Epidermal melanocyte (primary cell): ENCODE measurements around the gene BBOX1.
"Not testable (repeated sequence)": the region's sequence is repeated elsewhere in the genome, so short reads cannot be mapped to it uniquely, and the experiment has no call there.

Experiments
- DNase-seq: peaks from one replicate; pipeline ENCODE4 v3.0.0; 2011; ENCODE audit warnings: low spot score; ENCODE audit not compliant: insufficient read length

Gene BBOX1

GRCh38 chr11:27083782-27084181, 43.2 kb downstream of the BBOX1 start:
- no peak for DNase-seq

DNA sequence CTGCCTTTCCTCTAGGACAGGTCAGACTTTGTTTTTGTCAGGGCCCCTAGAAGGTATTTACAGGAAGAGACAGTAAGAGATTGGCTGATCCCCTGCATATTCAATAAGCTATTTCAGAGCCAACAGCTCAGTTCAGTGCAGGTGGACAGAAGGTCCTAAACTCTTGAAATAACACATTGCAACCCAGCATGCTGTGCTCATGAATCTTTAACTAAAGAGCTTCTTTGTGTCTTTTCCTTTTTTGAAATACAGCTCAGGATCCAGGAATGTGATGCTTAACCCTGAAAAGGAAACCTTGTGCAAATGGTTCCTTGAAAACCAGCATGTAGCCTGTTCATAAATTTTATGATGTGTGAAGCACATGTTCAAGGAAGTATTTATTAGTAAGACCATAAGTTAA, 43.9 kb downstream of the BBOX1 start:
- DNase-seq: no peak

DNA sequence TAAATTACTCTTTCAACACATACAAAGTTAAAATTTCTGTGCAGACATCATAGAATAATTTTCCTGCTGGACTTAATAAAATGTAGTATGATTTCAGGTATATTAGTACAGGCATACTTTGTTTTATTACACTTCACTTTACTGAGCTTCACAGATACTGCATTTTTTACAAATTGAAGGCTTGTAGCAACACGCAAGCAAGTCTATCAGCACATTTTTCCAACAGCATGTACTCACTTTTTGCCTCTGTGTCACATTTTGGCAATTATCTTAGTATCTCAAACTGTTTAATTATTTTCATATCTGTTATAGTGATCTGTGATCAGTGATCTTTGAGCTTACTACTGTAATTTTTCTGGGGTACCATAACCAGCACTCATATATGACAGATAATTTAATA, 44.5 kb downstream of the BBOX1 start:
- DNase-seq: no peak

DNA sequence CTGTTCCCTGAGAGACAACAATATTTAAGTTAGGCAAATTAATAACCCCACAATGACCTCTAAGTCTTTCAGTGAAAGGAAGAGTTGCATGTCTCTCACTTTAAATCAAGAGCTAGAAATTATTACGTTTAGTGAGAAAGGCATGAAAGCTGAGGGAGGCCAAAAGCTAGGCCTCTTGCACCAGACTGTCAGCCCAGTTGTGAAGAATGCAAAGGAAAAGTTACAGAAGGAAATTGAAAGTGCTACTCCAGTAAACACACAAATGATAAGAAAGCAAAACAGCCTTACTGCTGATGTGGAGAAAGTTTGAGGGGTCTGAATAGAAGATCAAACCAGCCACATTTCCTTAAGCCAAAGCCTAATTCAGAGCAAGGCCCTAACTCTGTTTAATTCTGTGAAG, 45.0 kb downstream of the BBOX1 start:
- no peak for DNase-seq

DNA sequence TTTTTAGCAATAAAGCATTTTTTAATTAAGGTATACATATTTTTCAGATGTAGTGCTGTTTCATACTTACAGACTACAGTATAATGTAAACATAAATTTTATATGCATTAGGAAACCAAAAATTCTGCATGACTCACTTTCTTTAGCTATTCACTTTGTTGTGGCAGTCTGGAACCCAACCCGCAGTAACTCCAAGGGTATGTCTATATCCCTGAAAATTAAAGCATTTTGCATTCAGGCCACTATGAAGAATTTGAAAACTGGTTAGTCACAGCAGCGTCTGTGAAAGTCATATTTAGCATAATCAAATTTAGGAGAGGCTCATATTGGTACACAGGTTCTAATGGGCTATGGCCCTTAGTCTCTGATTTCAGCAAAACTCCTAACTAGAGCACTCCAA, 46.8 kb downstream of the BBOX1 start:
- DNase-seq: no peak

- DNase-seq: no peak
These were observed 47.7 kb downstream of the BBOX1 start for GRCh38 chr11:27088353-27088752.

DNA sequence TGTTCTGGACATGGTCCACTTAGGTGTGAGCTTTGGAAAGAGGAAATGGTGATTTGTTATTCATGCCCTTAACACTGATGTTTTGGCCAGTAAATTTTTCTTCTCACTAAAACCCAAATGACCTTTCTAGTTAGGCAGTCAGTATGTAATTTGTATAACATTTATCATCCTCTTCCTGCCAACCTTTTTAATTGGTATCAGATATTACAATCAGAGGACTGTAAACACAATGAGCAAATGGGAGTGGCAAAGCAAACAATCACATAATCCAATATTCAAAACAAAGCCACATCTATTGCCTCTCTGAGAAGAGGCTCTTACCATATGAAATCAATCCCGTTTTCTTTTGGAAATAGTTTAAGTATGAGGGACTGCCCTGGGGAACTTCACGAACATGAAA, 49.1 kb downstream of the BBOX1 start:
- DNase-seq: no peak

GRCh38 chr11:27090357-27090948, 49.8 kb downstream of the BBOX1 start:
- DNase-seq: not testable (repeated sequence)

DNA sequence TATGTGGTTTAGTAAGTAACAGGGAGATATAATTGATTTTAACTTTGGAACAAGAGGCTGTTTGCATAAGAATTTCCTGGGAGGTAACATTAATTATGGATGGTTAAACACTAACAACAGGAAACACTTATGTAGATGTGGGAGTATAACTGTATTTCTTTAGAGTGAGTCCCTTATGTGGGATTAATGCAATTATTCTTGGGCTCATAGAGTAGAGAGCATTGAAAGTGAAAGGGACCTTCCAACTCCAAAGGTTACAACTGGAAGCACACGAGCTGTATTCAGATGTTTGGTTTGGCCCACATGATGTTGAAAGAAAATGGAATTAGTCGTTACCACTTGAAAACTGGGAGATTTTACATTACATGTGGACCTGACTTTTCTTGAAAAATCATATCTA, 53.5 kb downstream of the BBOX1 start:
- DNase-seq: no peak

GRCh38 chr11:27095059-27095458, 54.4 kb downstream of the BBOX1 start:
- no peak for DNase-seq

GRCh38 chr11:27095887-27096286, 55.3 kb downstream of the BBOX1 start:
- no peak for DNase-seq

GRCh38 chr11:27097551-27097950, 56.9 kb downstream of the BBOX1 start:
- no peak for DNase-seq

GRCh38 chr11:27100534-27100933, 59.9 kb downstream of the BBOX1 start:
- DNase-seq: no peak

DNA sequence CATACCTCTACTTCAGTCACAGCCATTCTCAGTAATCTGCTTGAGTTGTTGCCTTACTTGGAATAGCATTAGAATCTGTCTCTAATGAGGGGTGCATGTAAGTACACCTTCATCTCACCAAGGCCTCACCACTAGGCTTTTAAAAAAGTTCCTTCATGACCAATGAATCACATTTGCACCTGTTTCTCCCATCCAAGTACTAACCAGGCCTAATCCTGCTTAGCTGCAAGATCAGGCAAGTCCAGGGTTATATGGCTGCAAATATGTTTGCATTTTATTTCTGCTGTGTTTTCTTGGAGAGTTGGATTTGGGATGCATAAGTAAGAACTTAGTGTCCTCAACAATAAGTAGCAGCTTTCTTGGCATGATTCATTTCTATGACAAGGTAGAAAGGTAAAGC, 66.9 kb downstream of the BBOX1 start:
- DNase-seq: no peak

DNA sequence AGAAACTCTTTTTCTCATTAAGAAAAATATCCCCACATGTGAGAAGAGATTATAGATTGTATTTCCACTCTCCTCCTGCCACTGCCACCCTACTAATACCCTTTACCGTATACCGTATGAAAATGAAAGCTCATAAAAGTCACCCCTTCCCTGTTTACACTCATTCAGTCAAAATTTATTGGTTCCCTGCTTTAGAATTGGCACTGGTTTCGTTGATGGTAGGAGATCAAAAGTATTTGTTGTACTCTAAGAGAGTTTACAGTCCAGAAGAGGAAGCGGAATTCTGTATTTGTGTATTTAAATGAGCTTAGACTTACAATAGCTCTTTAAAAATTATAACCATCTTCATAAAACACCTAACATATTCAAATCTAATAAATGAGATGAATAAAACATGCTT, 68.2 kb downstream of the BBOX1 start:
- DNase-seq: no peak

GRCh38 chr11:27111896-27112295, 71.3 kb downstream of the BBOX1 start:
- no peak for DNase-seq

DNA sequence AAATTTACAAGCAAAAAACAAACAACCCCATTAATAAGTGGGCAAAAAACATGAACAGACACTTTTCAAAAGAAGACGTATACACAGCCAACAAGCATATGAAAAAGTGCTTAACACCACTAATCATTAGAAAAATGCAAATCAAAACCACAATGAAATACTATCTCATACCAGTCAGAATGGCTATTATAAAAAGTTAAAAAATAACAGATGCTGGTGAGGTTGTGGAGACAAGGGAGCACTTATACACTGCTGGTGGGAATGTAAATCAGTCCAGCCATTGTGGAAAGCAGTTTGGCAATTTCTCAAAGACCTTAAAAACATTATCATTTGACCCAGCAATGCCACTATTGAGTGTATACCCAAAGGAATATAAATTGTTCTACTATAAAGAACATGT, 72.3 kb downstream of the BBOX1 start:
- DNase-seq: no peak

- no peak for DNase-seq
These were observed 74.5 kb downstream of the BBOX1 start for GRCh38 chr11:27115051-27115650.

- no peak for DNase-seq
These were observed 76.1 kb downstream of the BBOX1 start for GRCh38 chr11:27116684-27117083.

DNA sequence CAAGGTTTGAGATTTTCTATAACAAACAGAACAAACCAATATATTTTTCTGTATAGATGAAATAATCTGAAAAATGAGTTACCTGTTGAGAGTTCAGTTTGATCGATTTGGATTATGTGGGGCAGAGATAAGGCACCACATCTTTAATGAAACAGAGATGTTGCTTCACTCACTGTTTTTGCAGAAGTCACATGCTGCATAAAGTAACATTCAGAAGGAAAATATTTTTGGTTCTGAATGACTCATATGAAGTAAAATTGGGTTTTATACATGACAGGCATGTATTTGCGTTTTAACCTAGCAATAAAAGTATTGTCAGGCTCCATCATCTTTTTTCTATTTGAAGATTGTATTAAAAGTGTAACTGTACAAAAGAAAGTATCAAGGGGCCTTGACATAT, 77.8 kb downstream of the BBOX1 start:
- no peak for DNase-seq

DNA sequence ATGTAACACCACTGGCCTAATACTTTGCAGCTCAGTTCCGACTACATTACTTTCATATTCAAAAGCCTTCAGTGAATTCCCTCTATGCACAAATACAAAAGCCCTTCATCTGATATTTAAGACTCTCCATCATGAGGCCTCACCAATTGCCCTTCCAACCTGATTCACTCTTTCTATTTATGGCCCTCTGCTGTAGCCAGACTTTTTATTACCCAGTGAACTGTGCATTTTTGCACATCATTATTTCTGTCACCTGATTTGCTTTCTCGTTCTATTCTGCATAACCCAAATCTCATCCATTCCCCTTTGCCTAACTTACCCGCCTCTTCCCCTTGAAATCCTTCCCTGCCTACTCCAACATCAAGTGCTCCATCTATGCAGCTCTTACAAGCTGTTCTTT, 78.3 kb downstream of the BBOX1 start:
- no peak for DNase-seq

- no peak for DNase-seq
These were observed 78.8 kb downstream of the BBOX1 start for GRCh38 chr11:27119396-27119795.

- no peak for DNase-seq
These were observed 79.6 kb downstream of the BBOX1 start for GRCh38 chr11:27120211-27120610.

DNA sequence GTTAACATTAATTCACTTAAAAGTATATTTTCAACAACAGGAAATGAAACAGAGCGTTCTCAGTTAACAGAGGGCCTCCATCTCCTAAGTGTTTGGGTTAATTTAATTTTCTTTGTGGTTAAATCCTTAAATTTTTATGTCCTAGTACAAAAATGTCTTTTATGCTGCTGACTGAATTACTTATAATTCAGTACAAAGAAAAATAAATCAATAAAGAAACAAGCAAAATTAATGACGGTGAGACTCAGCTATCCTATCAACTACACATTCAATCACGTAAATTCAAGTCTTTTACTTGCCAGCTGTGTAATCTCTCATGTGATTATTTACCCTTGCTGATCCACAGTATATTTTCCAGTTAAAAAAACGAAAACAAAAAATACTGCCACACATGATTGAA, 81.4 kb downstream of the BBOX1 start:
- DNase-seq: no peak
